Kidney (tissue), 14 donors: ENCODE measurements around the gene GNPTAB. TPM values are rescaled to one million over a fixed set of nuclear protein-coding genes. Genes with fewer than 3 reads are reported as not detected.
A peak's percentile ranks its signal among the peaks of the same experiment; 100 is the strongest.

Experiments
- DNase-seq, 5 donors: peaks; one replicate each; pipeline ENCODE4 v3.0.0-alpha.2; 2013 to 2020
- FAIRE-seq: peaks from 2 replicates; lab custom pipeline; 2012; peaks lifted over from hg19 to GRCh38; lab: Jason Lieb, UNC
- H3K27ac ChIP-seq, 2 donors: one replicate each; pipeline ENCODE4 v1.7.0; 2013; ENCODE audit warnings: low read depth in 2 of 2, low read length in 2 of 2, inconsistent platforms in 1 of 2
- H3K27me3 ChIP-seq: one replicate; pipeline ENCODE4 v1.7.1; 2013; ENCODE audit warnings: low read length, inconsistent platforms; ENCODE audit not compliant: control insufficient read depth, insufficient read depth
- H3K36me3 ChIP-seq, 3 donors: one replicate each; pipeline versions ENCODE4 v1.7.0 to v1.7.1; 2013; ENCODE audit warnings: low read length in 3 of 3, control low read depth in 1 of 3, inconsistent platforms in 1 of 3; ENCODE audit not compliant: insufficient read depth in 3 of 3, control insufficient read depth in 2 of 3
- H3K4me1 ChIP-seq, 3 donors: one replicate each; pipeline versions ENCODE4 v1.7.0 to v1.7.1; 2013; ENCODE audit warnings: low read length in 3 of 3, inconsistent platforms in 1 of 3, low read depth in 1 of 3; ENCODE audit not compliant: control insufficient read depth in 2 of 3, insufficient read depth in 2 of 3
- H3K4me3 ChIP-seq, 3 donors: one replicate each; pipeline versions ENCODE4 v1.7.0 to v1.8.1; 2013; ENCODE audit warnings: low read length in 3 of 3, control low read depth in 1 of 3, inconsistent platforms in 1 of 3
- H3K9ac ChIP-seq, 3 donors: one replicate each; pipeline versions ENCODE4 v1.7.0 to v1.7.1; 2013; ENCODE audit warnings: low read length in 3 of 3, control low read depth in 1 of 3, inconsistent platforms in 1 of 3
- H3K9me3 ChIP-seq, 3 donors: one replicate each; pipeline versions ENCODE4 v1.7.0 to v1.7.1; 2013; ENCODE audit warnings: low read length in 3 of 3, control low read depth in 1 of 3, inconsistent platforms in 1 of 3; ENCODE audit not compliant: control insufficient read depth in 2 of 3, insufficient read depth in 1 of 3
- CTCF ChIP-seq: IDR thresholded peaks from 3 replicates; pipeline ENCODE4 v1.5.1; 2012; ENCODE audit warnings: mild to moderate bottlenecking, moderate library complexity, borderline replicate concordance; ENCODE audit not compliant: insufficient read depth; ENCODE audit errors: extremely low read depth
- intact Hi-C: fragments of 100-400 bp; cut with DNase I; formaldehyde crosslinking; loops from one replicate; pipeline ENCODE4 v1.11.1; 2022
- polyA plus RNA-seq: library from polyadenylated mRNA; stranded (reverse); fragments of 350-450 nt; fragmentation: Illumina TruSeq; extraction: RNeasy Lipid Tissue Mini Kit (QIAGEN cat#74804); gene quantifications from one replicate; pipeline ENCODE4 v1.2.3, GENCODE V29; 2014; ENCODE audit warnings: low read depth, low replicate concordance; ENCODE audit not compliant: insufficient read depth
- total RNA-seq: library from RNA; stranded (reverse); fragmentation: NEBNext Ultra II Directional; extraction: Animal tissue kit (Norgen Biotek cat#: 25700); gene quantifications from one replicate; pipeline ENCODE4 v1.2.1, GENCODE V29; 2021
- donor health status: control.
- donor health status: control.
- donor health status: control.
- donor health status: control.
- donor health status: control.
- donor health status: DM: yes; HTN: yes; CAD: no.
- donor health status: Normal renal cell carcinoma (clear cell type).

The GNPTAB gene
- total and polyA plus RNA-seq, 2 donors from 2014 or later, result 17.8 to 46.0 TPM

- intact Hi-C loops, result no loop called here
- H3K9me3 ChIP-seq, result no peaks in the 10 kb centered on the region
- peak within 1 kb of the TSS; percentile 75 to 88 (median 82) for H3K4me3 ChIP-seq
- H3K27me3 ChIP-seq, result no peaks in the 10 kb centered on the region
- no peak for FAIRE-seq
- H3K36me3 ChIP-seq, result no peaks in the 10 kb centered on the region
- TF ChIP-seq CTCF, result no peak
- H3K27ac ChIP-seq, result peak within 1 kb of the TSS; percentile 96
- H3K9ac ChIP-seq, result peak within 1 kb of the TSS; percentile 57 to 92 (median 67)
- DNase-seq, result peak; percentile 80 to 98 (median 90)
- peaks cover 0 to 6% (median 0%) of the 10 kb centered on the region in 3 donors for H3K4me1 ChIP-seq
Observed at GRCh38 chr12:101876861-101877805, 46.4 kb upstream of the GNPTAB start, which contains the start of gene DRAM1. Gene DRAM1, plus strand, starts transcription at chr12:101877580. Its CDS starts 210 bp downstream, at chr12:101877790.

GRCh38 chr12:101876322-101876860 lies 45.6 kb upstream of the GNPTAB start:
- H3K27me3 ChIP-seq, result no peaks in the 10 kb centered on the region
- H3K27ac ChIP-seq, result peak overlapping the region; percentile 96
- FAIRE-seq (no peak), DNase-seq (peak in 1 of 5 donors; percentile 9)
- no peaks in the 10 kb centered on the region for H3K9me3 ChIP-seq
- peaks cover 0 to 6% (median 0%) of the 10 kb centered on the region in 3 donors for H3K4me1 ChIP-seq
- no peak for TF ChIP-seq CTCF
- peak overlapping the region in 1 of 3 donors; percentile 92 for H3K9ac ChIP-seq
- intact Hi-C loops, result no loop called here
- no peaks in the 10 kb centered on the region for H3K36me3 ChIP-seq
- H3K4me3 ChIP-seq, result peak overlapping the region in 2 of 3 donors; percentile 36 to 88

- no peaks in the 10 kb centered on the region for H3K27me3 ChIP-seq
- H3K4me3 ChIP-seq, result no peak overlapping the region
- no peak for TF ChIP-seq CTCF
- peaks cover 0 to 2% (median 0%) of the 10 kb centered on the region in 3 donors for H3K4me1 ChIP-seq
- H3K9me3 ChIP-seq, result no peaks in the 10 kb centered on the region
- peak overlapping the region; percentile 1 to 79 for H3K27ac ChIP-seq
- no peak for FAIRE-seq
- no peaks in the 10 kb centered on the region for H3K36me3 ChIP-seq
- H3K9ac ChIP-seq, result no peak overlapping the region
- DNase-seq, result no peak
- intact Hi-C loops, result no loop called here
Observed at GRCh38 chr12:101875162-101875561, 44.4 kb upstream of the GNPTAB start.
